B cell (primary cell): Measurements from ENCODE around the gene B9D2.

Source experiments
- EZH2 ChIP-seq: IDR thresholded peaks from 2 replicates; pipeline ENCODE4 v1.6.1; 2012; ENCODE audit warnings: borderline replicate concordance, low read depth, mild to moderate bottlenecking, moderate library complexity, low read length; ENCODE audit not compliant: insufficient read depth, poor library complexity, severe bottlenecking
- TF ChIP-seq, protein P1 (sequence below): fragments of 200-600 bp; IDR thresholded peaks from one replicate; pipeline ENCODE4 v1.8.0; 2022; ENCODE audit warnings: antibody characterized with exemption, mild to moderate bottlenecking

DNA sequence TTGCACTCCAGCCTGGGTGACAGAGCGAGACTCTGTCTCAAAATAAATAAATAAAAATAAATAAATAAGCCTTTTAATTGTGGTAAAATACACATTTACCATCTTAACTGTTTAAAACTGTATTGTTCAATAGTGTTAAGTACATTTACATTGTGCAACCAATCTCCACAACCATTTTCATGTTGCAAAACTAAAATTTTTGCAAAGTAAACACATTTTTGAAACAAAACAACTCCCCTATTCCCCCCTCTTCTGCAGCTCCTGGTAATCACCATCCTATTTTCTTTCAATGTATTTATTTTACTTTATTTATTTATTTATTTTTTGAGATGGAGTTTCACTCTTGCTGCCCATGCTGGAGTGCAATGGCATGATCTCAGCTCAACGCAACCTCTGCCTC, 5.8 kb upstream of the B9D2 start:
- TF ChIP-seq, protein P1, sequence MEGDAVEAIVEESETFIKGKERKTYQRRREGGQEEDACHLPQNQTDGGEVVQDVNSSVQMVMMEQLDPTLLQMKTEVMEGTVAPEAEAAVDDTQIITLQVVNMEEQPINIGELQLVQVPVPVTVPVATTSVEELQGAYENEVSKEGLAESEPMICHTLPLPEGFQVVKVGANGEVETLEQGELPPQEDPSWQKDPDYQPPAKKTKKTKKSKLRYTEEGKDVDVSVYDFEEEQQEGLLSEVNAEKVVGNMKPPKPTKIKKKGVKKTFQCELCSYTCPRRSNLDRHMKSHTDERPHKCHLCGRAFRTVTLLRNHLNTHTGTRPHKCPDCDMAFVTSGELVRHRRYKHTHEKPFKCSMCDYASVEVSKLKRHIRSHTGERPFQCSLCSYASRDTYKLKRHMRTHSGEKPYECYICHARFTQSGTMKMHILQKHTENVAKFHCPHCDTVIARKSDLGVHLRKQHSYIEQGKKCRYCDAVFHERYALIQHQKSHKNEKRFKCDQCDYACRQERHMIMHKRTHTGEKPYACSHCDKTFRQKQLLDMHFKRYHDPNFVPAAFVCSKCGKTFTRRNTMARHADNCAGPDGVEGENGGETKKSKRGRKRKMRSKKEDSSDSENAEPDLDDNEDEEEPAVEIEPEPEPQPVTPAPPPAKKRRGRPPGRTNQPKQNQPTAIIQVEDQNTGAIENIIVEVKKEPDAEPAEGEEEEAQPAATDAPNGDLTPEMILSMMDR: no peak
- no peak for TF ChIP-seq EZH2
